ENCODE data around the gene PAK1IP1. TPM values are rescaled to one million over a fixed set of nuclear protein-coding genes. Genes with fewer than 3 reads are reported as not detected.
A peak's percentile ranks its signal among the peaks of the same experiment; 100 is the strongest.

PAK1IP1 gene
- total and polyA plus RNA-seq, 10 of the 15 experiments (the other 5 are each of a cell fraction or from before 2014, with no cell fraction given), result 26.0 to 98.5 (median 47.8) TPM

DNA sequence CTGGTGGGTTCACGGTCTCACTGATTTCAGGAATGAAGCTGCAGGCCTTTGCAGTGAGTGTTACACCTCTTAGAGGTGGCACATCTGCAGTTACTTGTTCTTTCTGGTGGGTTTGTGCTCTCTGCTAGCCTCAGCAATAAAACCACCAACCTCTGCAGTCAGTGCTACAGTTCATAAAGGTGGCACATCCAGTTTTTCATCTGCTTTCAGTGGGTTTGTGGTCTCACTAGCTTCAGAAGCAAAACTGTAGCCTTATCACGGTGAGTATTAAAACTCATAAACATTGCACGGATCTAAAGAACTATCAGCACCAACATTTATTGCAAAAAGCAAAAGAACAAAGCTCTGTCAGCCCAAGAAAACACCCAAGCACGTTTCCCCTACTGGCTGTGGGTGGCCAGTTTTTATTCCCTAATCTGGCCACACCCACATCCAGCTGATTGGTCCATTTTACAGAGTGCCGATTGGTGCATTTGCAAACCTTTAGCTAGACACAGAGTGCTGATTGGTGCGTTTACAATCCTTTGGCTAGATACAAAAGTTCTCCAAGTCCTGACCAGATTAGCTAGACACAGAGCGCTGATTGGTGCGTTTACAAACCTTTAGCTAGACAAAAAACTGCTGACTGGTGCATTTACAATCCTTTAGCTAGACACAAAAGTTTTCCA, 24.7 kb downstream of the PAK1IP1 start (continued):
- TF ChIP-seq, protein P1, sequence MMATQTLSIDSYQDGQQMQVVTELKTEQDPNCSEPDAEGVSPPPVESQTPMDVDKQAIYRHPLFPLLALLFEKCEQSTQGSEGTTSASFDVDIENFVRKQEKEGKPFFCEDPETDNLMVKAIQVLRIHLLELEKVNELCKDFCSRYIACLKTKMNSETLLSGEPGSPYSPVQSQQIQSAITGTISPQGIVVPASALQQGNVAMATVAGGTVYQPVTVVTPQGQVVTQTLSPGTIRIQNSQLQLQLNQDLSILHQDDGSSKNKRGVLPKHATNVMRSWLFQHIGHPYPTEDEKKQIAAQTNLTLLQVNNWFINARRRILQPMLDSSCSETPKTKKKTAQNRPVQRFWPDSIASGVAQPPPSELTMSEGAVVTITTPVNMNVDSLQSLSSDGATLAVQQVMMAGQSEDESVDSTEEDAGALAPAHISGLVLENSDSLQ (IDR thresholded peaks at IDR 0.05), result no peak
- TF ChIP-seq ZNF384 (IDR thresholded peaks at IDR 0.05; ENCODE audit: borderline replicate concordance, low read depth, low read length), result no peak
- no peak for TF ChIP-seq CBX3 (IDR thresholded peaks at IDR 0.05; ENCODE audit: borderline replicate concordance, low read depth)
- TF ChIP-seq ZNF217 (IDR thresholded peaks at IDR 0.05), result no peak
- TF ChIP-seq EED (IDR thresholded peaks at IDR 0.05; ENCODE audit: low read depth), result no peak
- peak; percentile 97 for TF ChIP-seq NFYB (IDR thresholded peaks at IDR 0.05; ENCODE audit: insufficient read depth, low read depth, low read length)
- 0 out of 2 replicates have a peak, but pooled peaks have one; percentile 3 for TF ChIP-seq RUNX3 (IDR thresholded peaks at IDR 0.05; ENCODE audit: low read length)
- TF ChIP-seq POLR2AphosphoS5 (IDR thresholded peaks at IDR 0.05; ENCODE audit: low read length), result no peak
- TF ChIP-seq, protein P2, sequence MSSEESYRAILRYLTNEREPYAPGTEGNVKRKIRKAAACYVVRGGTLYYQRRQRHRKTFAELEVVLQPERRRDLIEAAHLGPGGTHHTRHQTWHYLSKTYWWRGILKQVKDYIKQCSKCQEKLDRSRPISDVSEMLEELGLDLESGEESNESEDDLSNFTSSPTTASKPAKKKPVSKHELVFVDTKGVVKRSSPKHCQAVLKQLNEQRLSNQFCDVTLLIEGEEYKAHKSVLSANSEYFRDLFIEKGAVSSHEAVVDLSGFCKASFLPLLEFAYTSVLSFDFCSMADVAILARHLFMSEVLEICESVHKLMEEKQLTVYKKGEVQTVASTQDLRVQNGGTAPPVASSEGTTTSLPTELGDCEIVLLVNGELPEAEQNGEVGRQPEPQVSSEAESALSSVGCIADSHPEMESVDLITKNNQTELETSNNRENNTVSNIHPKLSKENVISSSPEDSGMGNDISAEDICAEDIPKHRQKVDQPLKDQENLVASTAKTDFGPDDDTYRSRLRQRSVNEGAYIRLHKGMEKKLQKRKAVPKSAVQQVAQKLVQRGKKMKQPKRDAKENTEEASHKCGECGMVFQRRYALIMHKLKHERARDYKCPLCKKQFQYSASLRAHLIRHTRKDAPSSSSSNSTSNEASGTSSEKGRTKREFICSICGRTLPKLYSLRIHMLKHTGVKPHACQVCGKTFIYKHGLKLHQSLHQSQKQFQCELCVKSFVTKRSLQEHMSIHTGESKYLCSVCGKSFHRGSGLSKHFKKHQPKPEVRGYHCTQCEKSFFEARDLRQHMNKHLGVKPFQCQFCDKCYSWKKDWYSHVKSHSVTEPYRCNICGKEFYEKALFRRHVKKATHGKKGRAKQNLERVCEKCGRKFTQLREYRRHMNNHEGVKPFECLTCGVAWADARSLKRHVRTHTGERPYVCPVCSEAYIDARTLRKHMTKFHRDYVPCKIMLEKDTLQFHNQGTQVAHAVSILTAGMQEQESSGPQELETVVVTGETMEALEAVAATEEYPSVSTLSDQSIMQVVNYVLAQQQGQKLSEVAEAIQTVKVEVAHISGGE (CRISPR knock-in tag; IDR thresholded peaks at IDR 0.05), result no peak
- no peak for TF ChIP-seq RELB (IDR thresholded peaks at IDR 0.05; ENCODE audit: low read depth)
- no peak for TF ChIP-seq USF1 (IDR thresholded peaks at IDR 0.05; ENCODE audit: borderline replicate concordance, extremely low read length, insufficient read depth, low read depth, low read length)
- TF ChIP-seq YBX1 (IDR thresholded peaks at IDR 0.05), result no peak
- no peak for TF ChIP-seq NBN (IDR thresholded peaks at IDR 0.05)
- TF ChIP-seq MTA2 (IDR thresholded peaks at IDR 0.05; ENCODE audit: low read depth), result no peak
- TF ChIP-seq SMAD1 (IDR thresholded peaks at IDR 0.05; ENCODE audit: low read depth, partially characterized antibody), result no peak
- peak; percentile 71 for TF ChIP-seq SP1 (IDR thresholded peaks at IDR 0.05; ENCODE audit: low read depth, low read length)
- no peak for TF ChIP-seq MYB (IDR thresholded peaks at IDR 0.05; ENCODE audit: borderline replicate concordance, low read depth, low read length)
- TF ChIP-seq MYC (IDR thresholded peaks at IDR 0.05; ENCODE audit: insufficient read depth, insufficient read length, insufficient replicate concordance, low read length, severe bottlenecking), result no peak
- TF ChIP-seq SIX5 (IDR thresholded peaks at IDR 0.05; ENCODE audit: low read depth, low read length, severe bottlenecking), result no peak

Measured in GM12878 (cell line).